NB4 (cell line): ENCODE data around the gene FITM1.

Source experiments
- DNase-seq: peaks from one replicate; pipeline ENCODE4 v3.0.0; 2010; ENCODE audit warnings: low read depth
- H3K4me3 ChIP-seq: one replicate; pipeline ENCODE4 v1.5.1; 2011; ENCODE audit warnings: mild to moderate bottlenecking, low read depth, low read length, moderate library complexity
- MYC ChIP-seq: IDR thresholded peaks from 2 replicates; pipeline ENCODE4 v1.6.1; 2011; ENCODE audit warnings: low read depth, low read length
- POLR2A ChIP-seq: IDR thresholded peaks from 2 replicates; pipeline ENCODE4 v1.6.1; 2011; ENCODE audit warnings: mild to moderate bottlenecking; ENCODE audit not compliant: insufficient read length; ENCODE audit errors: extremely low read depth
- TF ChIP-seq, protein P1 (sequence below): IDR thresholded peaks from 2 replicates; pipeline ENCODE4 v1.6.1; 2011; ENCODE audit warnings: low read depth, low read length
- TF ChIP-seq, protein P2 (sequence below): IDR thresholded peaks from one replicate; pipeline ENCODE4 v1.5.1; 2012; ENCODE audit warnings: low read depth, low read length

The FITM1 gene

DNA sequence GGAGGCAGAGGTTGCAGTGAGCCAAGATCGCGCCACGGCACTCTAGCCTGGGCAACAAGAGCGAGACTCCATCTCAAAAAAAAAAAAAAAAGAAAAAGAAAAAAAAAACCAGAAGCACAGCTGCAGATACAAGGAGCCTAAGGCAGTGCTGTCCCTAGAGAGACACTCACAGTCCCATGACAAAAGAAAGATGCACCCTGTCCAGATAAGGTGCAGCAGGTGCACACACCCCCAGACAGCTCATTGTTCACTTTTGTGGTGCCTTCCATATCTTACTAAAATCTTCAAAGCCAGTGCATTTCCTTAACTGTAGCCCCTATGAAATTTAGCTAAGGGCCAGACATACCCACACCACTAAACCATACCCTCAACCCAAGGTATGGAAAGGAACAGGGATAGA, 8.0 kb upstream of the FITM1 start:
- H3K4me3 ChIP-seq, result no peak overlapping the region
- no peak for TF ChIP-seq MYC
- TF ChIP-seq, protein P1, sequence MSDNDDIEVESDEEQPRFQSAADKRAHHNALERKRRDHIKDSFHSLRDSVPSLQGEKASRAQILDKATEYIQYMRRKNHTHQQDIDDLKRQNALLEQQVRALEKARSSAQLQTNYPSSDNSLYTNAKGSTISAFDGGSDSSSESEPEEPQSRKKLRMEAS, result no peak
- no peak for TF ChIP-seq POLR2A
- TF ChIP-seq, protein P2, sequence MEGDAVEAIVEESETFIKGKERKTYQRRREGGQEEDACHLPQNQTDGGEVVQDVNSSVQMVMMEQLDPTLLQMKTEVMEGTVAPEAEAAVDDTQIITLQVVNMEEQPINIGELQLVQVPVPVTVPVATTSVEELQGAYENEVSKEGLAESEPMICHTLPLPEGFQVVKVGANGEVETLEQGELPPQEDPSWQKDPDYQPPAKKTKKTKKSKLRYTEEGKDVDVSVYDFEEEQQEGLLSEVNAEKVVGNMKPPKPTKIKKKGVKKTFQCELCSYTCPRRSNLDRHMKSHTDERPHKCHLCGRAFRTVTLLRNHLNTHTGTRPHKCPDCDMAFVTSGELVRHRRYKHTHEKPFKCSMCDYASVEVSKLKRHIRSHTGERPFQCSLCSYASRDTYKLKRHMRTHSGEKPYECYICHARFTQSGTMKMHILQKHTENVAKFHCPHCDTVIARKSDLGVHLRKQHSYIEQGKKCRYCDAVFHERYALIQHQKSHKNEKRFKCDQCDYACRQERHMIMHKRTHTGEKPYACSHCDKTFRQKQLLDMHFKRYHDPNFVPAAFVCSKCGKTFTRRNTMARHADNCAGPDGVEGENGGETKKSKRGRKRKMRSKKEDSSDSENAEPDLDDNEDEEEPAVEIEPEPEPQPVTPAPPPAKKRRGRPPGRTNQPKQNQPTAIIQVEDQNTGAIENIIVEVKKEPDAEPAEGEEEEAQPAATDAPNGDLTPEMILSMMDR, result no peak
- no peak for DNase-seq

DNA sequence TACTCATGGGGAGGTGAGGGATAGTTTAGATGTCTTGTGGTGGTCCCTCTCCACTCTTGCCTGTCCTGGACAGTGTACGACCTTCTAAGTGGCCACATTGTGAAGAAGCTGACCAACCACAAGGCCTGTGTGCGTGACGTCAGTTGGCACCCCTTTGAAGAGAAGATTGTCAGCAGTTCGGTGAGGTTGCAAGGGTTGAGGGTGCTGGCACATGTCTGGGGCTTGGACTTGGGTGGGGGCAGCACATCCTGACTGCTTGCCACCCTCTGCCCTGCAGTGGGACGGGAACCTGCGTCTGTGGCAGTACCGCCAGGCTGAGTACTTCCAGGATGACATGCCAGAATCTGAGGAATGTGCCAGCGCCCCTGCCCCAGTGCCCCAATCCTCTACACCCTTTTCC, 7.6 kb upstream of the FITM1 start:
- DNase-seq, result no peak
- H3K4me3 ChIP-seq, result no peak overlapping the region
- TF ChIP-seq, protein P2, result no peak
- TF ChIP-seq MYC (no peak), POLR2A (no peak)
- TF ChIP-seq, protein P1, result no peak

DNA sequence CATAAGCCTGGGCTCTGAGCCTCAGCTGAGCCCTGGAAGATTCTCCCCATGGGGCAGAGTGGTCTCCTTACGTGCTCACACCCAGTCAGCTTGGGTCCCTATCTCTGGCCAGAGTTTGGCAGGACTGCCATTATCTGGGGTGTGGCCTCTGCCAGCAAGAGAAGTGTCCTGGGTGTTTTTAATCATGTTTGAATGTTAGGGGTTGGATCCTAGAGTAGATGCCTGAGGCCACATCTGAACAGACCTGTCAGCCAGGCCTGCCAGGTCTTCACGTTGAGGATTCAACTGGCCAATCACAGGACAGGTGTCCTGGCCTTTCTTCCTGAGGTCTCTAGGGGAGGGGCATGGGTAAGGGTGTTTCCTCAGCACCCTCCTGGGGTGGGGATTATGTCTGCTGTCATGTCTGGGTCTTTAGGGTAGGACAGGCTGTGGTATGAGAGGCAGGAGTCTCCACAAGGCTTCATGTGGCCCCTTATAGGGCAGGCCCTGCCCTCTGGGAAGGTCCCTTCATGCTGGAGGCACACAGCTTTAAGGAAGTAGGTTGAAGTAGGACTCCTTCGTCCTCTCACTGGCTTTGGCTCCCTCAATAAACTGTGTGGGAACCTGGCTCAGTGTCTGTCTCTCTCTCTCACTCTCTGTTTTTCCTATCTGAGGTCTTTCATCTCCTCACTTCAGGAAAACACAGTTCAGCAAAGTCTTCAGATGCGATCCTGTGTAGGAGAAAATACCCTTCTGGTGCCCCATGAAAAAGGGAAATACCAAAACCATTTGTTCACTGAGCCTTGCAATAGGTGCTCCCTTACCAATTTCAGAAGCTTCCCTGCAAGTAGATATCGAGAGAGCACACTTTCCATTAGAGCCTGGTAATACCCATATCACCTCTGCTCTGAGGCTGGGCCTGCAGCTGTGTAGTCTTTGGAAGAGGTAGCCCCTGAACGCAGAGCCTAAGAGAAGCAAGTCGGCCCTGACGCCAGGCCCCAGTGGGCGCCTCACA, 6.7 kb upstream of the FITM1 start:
- DNase-seq, result no peak
- H3K4me3 ChIP-seq, result no peak overlapping the region
- no peak for TF ChIP-seq MYC
- TF ChIP-seq, protein P2, result no peak
- TF ChIP-seq POLR2A, result no peak
- TF ChIP-seq, protein P1, result no peak

DNA sequence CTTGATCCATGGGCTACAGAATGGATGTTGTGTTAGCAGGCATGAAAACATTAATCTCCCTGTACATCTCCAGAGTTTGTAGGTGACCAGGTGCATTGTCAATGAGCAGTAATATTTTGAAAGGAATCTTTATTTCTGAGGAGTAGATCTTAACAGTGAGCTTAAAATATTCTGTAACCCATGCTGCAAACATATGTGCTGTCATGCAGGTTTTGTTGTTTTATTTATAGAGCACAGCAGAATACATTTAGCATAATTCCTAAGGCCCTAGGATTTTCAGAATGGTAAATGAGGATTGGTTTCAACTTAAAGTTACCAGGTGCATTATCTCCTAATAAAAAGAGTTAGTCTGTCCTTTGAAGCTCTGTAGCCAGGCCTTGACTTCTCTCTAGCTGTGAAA, 3.5 kb upstream of the FITM1 start:
- DNase-seq, result no peak
- H3K4me3 ChIP-seq, result no peak overlapping the region
- TF ChIP-seq, protein P1, result no peak
- TF ChIP-seq POLR2A, result no peak
- no peak for TF ChIP-seq MYC
- TF ChIP-seq, protein P2, result no peak

DNA sequence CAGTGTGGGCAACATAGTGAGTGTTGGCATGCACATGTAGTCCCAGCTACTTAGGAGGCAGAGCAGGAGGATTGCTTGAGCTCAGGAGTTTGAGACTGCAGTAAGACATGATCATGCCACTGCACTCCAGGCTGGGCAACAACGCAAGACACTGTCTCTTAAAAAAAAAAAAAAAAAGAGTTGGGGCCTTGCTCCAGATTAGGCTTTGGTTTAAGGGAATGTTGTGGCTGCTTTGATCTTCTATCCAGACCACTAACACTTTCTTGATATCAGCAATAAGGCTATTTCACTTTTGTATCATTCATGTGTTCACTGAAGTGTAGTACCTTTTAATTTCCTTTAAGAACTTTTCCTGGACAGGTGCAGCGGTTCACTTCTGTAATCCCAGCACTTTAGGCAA, 2.8 kb upstream of the FITM1 start:
- TF ChIP-seq POLR2A (no peak), MYC (no peak)
- TF ChIP-seq, protein P2, result no peak
- TF ChIP-seq, protein P1, result no peak
- no peak for DNase-seq
- H3K4me3 ChIP-seq, result no peak overlapping the region
